ENCODE measurements around the gene SPDYC.

The SPDYC gene

DNA sequence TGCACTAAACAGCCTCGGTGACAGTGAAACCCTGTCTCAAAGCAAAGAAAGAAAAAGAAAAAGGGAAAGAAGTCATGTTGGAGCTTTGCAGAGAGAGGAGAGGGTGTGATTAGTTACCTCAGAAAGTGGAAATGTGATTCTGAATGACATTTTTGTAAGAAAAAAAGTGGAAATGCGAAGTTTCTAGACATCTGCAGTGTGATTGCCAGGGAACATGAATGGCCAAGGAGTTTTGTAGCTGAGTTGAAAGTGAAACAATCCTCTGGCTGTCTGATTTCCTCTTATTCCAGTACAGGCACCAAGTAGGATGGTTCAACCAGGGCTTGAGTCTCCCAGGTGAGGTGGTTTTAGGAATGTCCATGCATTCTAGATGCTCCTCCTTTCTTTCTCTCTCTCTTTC, 17.9 kb upstream of the SPDYC start:
- Histone ChIP-seq H3K4me1 (ENCODE audit: control insufficient read depth, insufficient read depth, low read length) (no peaks in the 10 kb centered on the region), H3K36me3 (ENCODE audit: control insufficient read depth, insufficient read depth, low read length) (no peaks in the 10 kb centered on the region), H3K9me3 (ENCODE audit: control insufficient read depth, low read length) (no peaks in the 10 kb centered on the region), H3K27ac (ENCODE audit: insufficient read depth, low read depth, low read length, poor library complexity, severe bottlenecking) (no peak overlapping the region), H3K4me3 (ENCODE audit: insufficient read depth, low read depth, low read length) (no peak overlapping the region), H3K27me3 (ENCODE audit: control insufficient read depth, insufficient read depth, low read length, poor library complexity, severe bottlenecking) (no peaks in the 10 kb centered on the region)
- 90 to 92% methylated on average over 2 of the region's 2 CpGs for WGBS, 2 experiments

DNA sequence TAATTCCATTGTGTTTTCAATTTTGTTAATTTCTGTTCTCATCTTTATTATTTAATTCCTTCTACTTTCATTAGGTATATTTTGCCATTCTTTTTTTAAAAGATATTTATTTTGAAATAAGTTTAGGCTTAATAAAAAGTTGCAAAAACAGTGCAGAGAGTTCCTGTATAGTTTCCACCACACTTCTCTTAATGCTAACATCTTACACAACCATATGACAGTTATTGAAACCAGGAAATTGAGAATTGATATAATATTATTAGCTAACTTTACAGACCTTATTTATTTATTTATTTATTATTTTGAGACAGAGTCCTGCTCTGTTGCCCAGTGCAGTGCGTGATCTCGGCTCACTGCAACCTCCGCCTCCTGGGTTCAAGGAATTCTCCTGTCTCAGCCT, 13.8 kb upstream of the SPDYC start:
- Histone ChIP-seq H3K9me3 (ENCODE audit: control insufficient read depth, low read length) (no peaks in the 10 kb centered on the region), H3K36me3 (ENCODE audit: control insufficient read depth, insufficient read depth, low read length) (no peaks in the 10 kb centered on the region), H3K4me3 (ENCODE audit: insufficient read depth, low read depth, low read length) (no peak overlapping the region), H3K27ac (ENCODE audit: insufficient read depth, low read depth, low read length, poor library complexity, severe bottlenecking) (no peak overlapping the region), H3K27me3 (ENCODE audit: control insufficient read depth, insufficient read depth, low read length, poor library complexity, severe bottlenecking) (no peaks in the 10 kb centered on the region), H3K4me1 (ENCODE audit: control insufficient read depth, insufficient read depth, low read length) (no peaks in the 10 kb centered on the region)
- 81 to 98% methylated on average over 3 of the region's 3 CpGs for WGBS, 2 experiments

- no peaks in the 10 kb centered on the region for H3K9me3 ChIP-seq (ENCODE audit: control insufficient read depth, low read length)
- no peak overlapping the region for H3K27ac ChIP-seq (ENCODE audit: insufficient read depth, low read depth, low read length, poor library complexity, severe bottlenecking)
- 89 to 92% methylated on average over 3 of the region's 3 CpGs for WGBS, 2 experiments
These were observed 13.1 kb upstream of the SPDYC start for GRCh38 chr11:65156926-65157325.

DNA sequence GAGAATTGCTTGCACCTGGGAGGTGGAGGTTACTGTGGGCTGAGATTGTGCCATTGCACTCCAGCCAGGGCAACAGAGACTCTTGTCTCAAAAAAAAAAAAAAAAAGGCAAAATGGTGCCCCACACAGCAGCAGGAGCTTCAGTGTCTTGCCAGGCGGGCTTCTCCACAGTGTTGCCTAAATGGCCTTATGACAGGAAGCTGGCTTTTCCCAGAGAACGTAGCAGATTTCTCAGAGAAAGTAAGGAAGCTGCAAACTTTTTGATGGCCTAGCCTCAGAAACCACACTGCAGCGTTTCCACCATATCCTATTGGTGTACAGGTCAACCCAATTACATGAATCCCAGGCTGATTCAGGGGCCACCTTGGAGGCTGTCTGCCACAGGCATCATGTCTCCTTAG, 12.7 kb upstream of the SPDYC start:
- no peaks in the 10 kb centered on the region for H3K36me3 ChIP-seq (ENCODE audit: control insufficient read depth, insufficient read depth, low read length)
- H3K27me3 ChIP-seq (ENCODE audit: control insufficient read depth, insufficient read depth, low read length, poor library complexity, severe bottlenecking): no peaks in the 10 kb centered on the region
- no peaks in the 10 kb centered on the region for H3K4me1 ChIP-seq (ENCODE audit: control insufficient read depth, insufficient read depth, low read length)
- H3K27ac ChIP-seq (ENCODE audit: insufficient read depth, low read depth, low read length, poor library complexity, severe bottlenecking): no peak overlapping the region
- no peaks in the 10 kb centered on the region for H3K9me3 ChIP-seq (ENCODE audit: control insufficient read depth, low read length)
- H3K4me3 ChIP-seq (ENCODE audit: insufficient read depth, low read depth, low read length): no peak overlapping the region
- WGBS, 2 experiments: 90% methylated on average over 3 of the region's 3 CpGs

More at GRCh38 chr11:65156926-65157325, 13.1 kb upstream of the SPDYC start:
- H3K36me3 ChIP-seq (ENCODE audit: control insufficient read depth, insufficient read depth, low read length): no peaks in the 10 kb centered on the region
- no peak overlapping the region for H3K4me3 ChIP-seq (ENCODE audit: insufficient read depth, low read depth, low read length)
- no peaks in the 10 kb centered on the region for H3K4me1 ChIP-seq (ENCODE audit: control insufficient read depth, insufficient read depth, low read length)
- H3K27me3 ChIP-seq (ENCODE audit: control insufficient read depth, insufficient read depth, low read length, poor library complexity, severe bottlenecking): no peaks in the 10 kb centered on the region

DNA sequence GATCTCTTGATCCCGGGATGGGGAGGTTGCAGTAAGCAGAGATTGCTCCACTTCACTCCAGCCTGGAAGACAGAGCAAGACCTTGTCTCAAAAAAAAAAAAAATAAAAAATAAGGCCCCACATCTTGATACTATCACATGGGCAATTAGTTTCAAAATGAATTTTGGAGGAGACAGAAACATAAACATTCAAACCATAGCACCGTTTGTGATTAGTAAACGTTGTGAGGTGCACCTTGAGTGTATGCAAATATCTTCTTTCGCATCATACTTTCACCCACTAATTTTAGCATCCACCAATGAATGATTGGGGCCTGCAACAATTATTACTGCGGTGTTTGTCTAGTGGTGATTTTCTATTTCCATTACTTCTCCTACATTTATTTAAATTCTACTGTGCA, 11.0 kb upstream of the SPDYC start:
- WGBS, 2 experiments: 93 to 98% methylated on average over 4 to 5 of the region's 5 CpGs
- Histone ChIP-seq H3K4me3 (ENCODE audit: insufficient read depth, low read depth, low read length) (no peak overlapping the region), H3K9me3 (ENCODE audit: control insufficient read depth, low read length) (no peaks in the 10 kb centered on the region), H3K27ac (ENCODE audit: insufficient read depth, low read depth, low read length, poor library complexity, severe bottlenecking) (no peak overlapping the region), H3K27me3 (ENCODE audit: control insufficient read depth, insufficient read depth, low read length, poor library complexity, severe bottlenecking) (no peaks in the 10 kb centered on the region), H3K36me3 (ENCODE audit: control insufficient read depth, insufficient read depth, low read length) (no peaks in the 10 kb centered on the region), H3K4me1 (ENCODE audit: control insufficient read depth, insufficient read depth, low read length) (no peaks in the 10 kb centered on the region)

DNA sequence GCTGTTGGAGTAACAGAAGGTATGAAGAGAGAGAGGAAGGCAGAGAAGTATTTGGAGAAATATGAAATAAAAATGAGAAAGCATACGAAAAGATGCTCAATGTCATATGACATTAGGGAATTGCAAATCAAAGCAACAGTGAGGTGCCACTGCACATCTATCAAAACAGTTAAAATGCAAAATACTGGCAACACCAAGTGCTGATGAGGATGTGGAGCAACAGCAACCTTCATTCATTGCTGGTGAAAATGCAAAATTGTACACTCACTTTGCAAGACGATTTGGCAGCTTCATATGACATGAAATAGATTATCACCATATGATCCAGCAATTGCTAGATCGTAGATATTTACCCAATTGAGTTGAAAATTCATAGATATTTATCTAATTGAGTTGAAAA, 9.4 kb upstream of the SPDYC start:
- WGBS, 2 experiments: 76 to 84% methylated on average over 2 to 3 of the region's 3 CpGs
- H3K4me1 ChIP-seq (ENCODE audit: control insufficient read depth, insufficient read depth, low read length): no peaks in the 10 kb centered on the region
- no peak overlapping the region for H3K4me3 ChIP-seq (ENCODE audit: insufficient read depth, low read depth, low read length)
- H3K27ac ChIP-seq (ENCODE audit: insufficient read depth, low read depth, low read length, poor library complexity, severe bottlenecking): no peak overlapping the region
- H3K9me3 ChIP-seq (ENCODE audit: control insufficient read depth, low read length): no peaks in the 10 kb centered on the region
- H3K27me3 ChIP-seq (ENCODE audit: control insufficient read depth, insufficient read depth, low read length, poor library complexity, severe bottlenecking): no peaks in the 10 kb centered on the region
- no peaks in the 10 kb centered on the region for H3K36me3 ChIP-seq (ENCODE audit: control insufficient read depth, insufficient read depth, low read length)

DNA sequence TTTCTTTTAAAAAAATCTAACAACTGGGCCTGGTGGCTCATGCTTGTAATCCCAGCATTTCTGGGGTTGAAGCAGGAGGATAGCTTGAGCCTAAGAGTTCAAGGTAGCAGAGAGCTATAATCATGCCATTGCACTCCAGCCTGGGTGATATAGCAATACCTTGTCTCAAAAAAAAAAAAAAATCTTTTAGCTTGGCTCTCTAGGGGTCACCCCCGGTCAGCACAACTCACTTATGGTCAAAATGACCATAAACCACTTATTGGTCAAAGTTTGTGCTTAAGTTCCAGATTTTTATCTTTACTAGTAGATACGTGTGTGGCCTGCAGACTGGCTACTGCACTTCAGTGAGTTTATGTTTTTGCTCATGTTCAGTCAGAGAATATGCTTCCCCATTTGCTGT, 6.3 kb upstream of the SPDYC start:
- Histone ChIP-seq H3K27me3 (ENCODE audit: control insufficient read depth, insufficient read depth, low read length, poor library complexity, severe bottlenecking) (no peaks in the 10 kb centered on the region), H3K9me3 (ENCODE audit: control insufficient read depth, low read length) (no peaks in the 10 kb centered on the region), H3K27ac (ENCODE audit: insufficient read depth, low read depth, low read length, poor library complexity, severe bottlenecking) (no peak overlapping the region), H3K36me3 (ENCODE audit: control insufficient read depth, insufficient read depth, low read length) (no peaks in the 10 kb centered on the region), H3K4me1 (ENCODE audit: control insufficient read depth, insufficient read depth, low read length) (no peaks in the 10 kb centered on the region), H3K4me3 (ENCODE audit: insufficient read depth, low read depth, low read length) (no peak overlapping the region)
- WGBS, 2 experiments: 86 to 96% methylated on average over 1 to 2 of the region's 2 CpGs

- WGBS, 2 experiments: 91% methylated on average over 30 of the region's 31 CpGs
- Histone ChIP-seq H3K27me3 (ENCODE audit: control insufficient read depth, insufficient read depth, low read length, poor library complexity, severe bottlenecking) (no peaks in the 10 kb centered on the region), H3K4me3 (ENCODE audit: insufficient read depth, low read depth, low read length) (no peak overlapping the region), H3K36me3 (ENCODE audit: control insufficient read depth, insufficient read depth, low read length) (no peaks in the 10 kb centered on the region), H3K27ac (ENCODE audit: insufficient read depth, low read depth, low read length, poor library complexity, severe bottlenecking) (no peak overlapping the region), H3K4me1 (ENCODE audit: control insufficient read depth, insufficient read depth, low read length) (no peaks in the 10 kb centered on the region), H3K9me3 (ENCODE audit: control insufficient read depth, low read length) (no peaks in the 10 kb centered on the region)
These were observed 4.4 kb upstream of the SPDYC start for GRCh38 chr11:65165410-65166317.

DNA sequence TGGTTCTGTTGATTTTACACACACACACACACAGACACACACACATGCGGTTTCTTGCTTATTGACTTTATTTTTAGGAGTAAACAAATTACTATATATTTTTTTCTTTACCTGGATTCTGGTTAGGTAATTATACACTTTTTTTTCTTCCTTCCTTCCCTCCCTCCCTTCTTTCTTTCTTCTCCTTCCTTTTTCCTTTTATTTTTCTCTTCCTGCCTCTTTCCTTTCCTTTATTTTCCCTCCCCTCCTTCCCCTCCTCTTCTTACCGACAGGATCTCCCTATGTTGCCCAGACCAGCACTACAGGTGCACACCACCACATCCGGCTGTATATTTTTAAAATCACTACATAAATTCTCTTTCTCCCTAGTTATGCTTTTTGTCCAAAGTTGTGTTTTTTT, 3.1 kb upstream of the SPDYC start:
- H3K4me3 ChIP-seq (ENCODE audit: insufficient read depth, low read depth, low read length): no peak overlapping the region
- no peaks in the 10 kb centered on the region for H3K4me1 ChIP-seq (ENCODE audit: control insufficient read depth, insufficient read depth, low read length)
- no peaks in the 10 kb centered on the region for H3K27me3 ChIP-seq (ENCODE audit: control insufficient read depth, insufficient read depth, low read length, poor library complexity, severe bottlenecking)
- no peak overlapping the region for H3K27ac ChIP-seq (ENCODE audit: insufficient read depth, low read depth, low read length, poor library complexity, severe bottlenecking)
- no peaks in the 10 kb centered on the region for H3K36me3 ChIP-seq (ENCODE audit: control insufficient read depth, insufficient read depth, low read length)
- no peaks in the 10 kb centered on the region for H3K9me3 ChIP-seq (ENCODE audit: control insufficient read depth, low read length)
- 92 to 99% methylated on average over 2 of the region's 3 CpGs for WGBS, 2 experiments

DNA sequence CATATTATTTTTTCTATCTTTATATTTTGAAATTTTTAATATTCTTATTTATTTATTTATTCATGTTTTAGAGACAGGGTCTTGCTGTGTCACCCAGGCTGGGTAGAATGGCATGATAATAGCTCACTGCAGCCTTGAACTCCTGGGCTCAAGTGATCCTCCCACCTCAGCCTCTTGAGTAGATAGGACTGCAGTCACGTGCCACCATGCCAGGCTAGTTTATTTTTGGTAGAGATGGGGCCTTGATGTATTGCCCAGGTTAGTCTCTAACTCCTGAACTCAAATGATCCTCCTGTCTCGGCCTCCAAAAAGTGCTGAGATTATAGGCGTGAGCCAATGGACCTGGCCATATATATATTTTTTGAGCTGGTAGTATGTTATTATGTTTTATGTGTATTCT, 2.4 kb upstream of the SPDYC start:
- no peak overlapping the region for H3K27ac ChIP-seq (ENCODE audit: insufficient read depth, low read depth, low read length, poor library complexity, severe bottlenecking)
- no peaks in the 10 kb centered on the region for H3K4me1 ChIP-seq (ENCODE audit: control insufficient read depth, insufficient read depth, low read length)
- no peaks in the 10 kb centered on the region for H3K27me3 ChIP-seq (ENCODE audit: control insufficient read depth, insufficient read depth, low read length, poor library complexity, severe bottlenecking)
- H3K9me3 ChIP-seq (ENCODE audit: control insufficient read depth, low read length): no peaks in the 10 kb centered on the region
- H3K4me3 ChIP-seq (ENCODE audit: insufficient read depth, low read depth, low read length): no peak overlapping the region
- WGBS, 2 experiments: 92 to 94% methylated on average over 3 of the region's 3 CpGs
- no peaks in the 10 kb centered on the region for H3K36me3 ChIP-seq (ENCODE audit: control insufficient read depth, insufficient read depth, low read length)

All from ectodermal cell (in vitro differentiated cells).